HG02852 (cell line): ENCODE results near the gene STAT5B.
A peak's percentile ranks its signal among the peaks of the same experiment; 100 is the strongest.

ENCODE experiments used
- ATAC-seq: cut with Tn5 transposase; IDR thresholded peaks from one replicate; pipeline ENCODE4 v1.9.1; 2021; ENCODE audit warnings: mild to moderate bottlenecking, moderate library complexity; ENCODE audit not compliant: unreplicated experiment

STAT5B gene

DNA sequence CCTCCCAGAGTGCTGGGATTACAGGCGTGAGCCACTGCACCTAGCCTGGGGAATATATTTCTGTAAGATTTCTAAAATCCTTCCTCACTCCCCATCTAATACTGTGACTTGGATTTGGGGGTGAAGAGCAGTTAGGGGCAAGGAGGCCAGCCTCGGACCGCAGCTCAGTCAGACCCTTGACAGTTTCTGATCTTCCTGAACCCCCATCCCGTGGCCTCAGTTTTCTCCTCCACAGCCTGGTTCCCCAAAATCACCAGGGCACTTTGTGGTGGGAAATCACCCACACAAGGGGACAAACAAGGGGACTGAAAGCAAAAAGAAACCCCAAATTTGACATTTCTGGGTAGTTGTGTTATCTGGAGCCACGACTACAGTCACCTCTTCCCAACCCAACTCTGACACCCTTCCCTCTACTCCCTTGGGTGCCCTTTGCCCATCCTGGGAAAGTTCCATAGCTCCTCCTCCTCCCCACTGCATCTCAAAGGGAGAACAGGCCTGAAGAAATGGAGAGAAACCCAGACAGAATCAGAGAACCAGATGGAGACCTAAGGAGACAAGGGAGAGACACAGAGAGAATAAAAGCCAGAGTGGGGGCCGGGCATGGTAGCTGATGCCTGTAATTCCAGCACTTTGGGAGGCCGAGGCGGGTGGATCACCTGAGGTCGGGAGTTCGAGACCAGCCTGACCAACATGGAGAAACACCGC is 9.3 kb upstream of the STAT5B start:
- ATAC-seq, result no peak

DNA sequence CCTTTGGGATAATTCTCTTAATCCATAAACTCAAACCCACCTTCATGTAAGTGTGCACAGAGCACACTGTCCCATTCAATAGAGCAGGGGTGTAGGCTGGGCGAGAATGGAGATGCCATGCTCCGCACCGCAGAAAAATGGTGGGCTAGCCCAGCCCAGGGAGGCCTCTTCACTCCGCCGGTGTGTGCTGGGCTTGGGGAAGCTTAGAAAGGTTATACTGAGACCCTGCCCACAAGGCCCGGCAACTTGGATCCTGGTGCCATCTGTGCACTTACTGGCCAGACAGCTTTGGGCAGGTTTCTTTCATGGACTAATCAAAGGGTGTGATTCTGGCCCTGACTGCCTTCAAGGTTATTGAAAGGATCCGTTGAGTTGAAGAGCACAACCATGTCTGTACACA is 8.4 kb upstream of the STAT5B start:
- ATAC-seq, result no peak

DNA sequence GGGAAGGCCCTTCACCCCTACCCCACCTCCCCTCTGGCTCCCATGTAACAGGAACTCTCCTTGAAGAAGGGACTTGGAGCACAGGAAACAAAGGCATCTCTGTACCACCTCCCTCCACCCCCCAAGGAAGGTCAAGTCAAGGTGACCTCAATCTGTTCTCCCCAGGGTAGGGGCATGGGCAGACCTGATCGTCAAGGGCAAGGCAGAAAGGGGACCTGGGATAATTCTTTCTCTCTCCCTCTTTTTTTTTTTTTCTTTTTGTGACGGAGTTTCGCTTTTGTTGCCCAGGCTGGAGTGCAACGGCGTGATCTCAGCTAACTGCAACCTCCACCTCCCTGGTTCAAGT is 7.8 kb upstream of the STAT5B start:
- ATAC-seq, result no peak

DNA sequence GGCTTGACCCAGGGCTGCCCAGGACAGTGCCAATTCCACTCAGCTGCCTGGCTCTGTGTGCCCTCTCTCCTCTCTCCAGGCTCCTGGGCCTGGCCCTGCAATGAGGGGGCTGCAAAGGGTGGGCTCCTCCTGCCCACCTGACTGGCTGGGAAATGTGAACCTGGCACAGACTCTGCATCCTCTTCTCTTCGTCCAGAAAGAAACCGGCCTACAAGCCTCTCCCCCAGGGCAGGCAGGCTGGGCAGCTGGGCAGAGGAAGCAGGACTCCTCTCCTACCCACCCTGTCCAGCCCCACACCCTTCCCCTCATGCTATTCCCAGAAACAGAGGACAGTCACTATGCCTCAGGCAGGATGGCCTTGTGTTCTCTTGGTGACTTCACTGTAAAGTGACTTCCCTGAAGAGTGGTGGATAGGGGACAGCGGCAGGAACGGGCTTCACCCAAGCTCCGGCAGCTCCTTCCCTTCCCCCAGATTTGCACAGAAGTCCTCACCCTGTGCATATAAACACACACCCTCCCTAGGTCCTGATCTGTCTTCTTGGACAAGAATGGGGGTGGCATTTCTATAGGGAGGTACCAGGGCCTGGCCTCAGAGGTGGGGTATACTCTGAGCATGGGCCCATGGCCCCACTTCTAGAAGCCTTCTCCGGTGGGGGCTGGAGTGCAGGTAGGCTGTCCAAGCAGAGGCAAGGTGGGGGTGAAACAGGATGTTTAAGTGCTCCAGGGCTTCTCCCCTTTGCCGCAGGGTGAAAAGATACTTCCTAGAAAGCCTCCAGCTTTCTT is 7.2 kb upstream of the STAT5B start:
- ATAC-seq, result no peak

DNA sequence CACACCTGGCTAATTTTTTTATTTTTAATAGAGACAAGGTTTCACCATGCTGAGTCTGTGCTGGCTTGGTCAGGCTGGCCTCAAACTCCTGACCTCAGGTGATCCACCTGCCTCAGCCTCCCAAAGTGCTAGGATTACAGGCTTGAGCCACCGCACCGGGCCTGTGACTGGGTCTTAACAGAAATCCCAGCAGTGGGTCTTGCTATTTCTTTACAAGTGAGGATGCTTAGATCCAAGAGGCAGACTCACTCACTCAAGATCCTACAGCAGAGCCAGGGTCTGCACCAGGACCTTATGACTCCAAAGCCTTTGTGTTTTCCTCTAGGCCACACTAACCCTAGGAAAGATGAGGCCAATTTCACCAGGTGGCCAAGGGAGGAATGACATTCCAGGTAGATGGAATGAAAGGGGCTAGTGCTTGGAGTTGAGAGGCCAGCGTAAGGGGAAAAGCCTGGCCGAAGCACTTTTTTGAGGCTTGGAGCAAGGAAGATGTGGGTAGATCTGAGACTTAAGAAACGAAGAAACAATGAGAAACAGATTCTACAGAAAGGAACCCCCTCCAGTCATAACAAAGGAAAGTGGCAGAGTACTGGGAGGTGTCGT is 6.4 kb upstream of the STAT5B start:
- no peak for ATAC-seq

DNA sequence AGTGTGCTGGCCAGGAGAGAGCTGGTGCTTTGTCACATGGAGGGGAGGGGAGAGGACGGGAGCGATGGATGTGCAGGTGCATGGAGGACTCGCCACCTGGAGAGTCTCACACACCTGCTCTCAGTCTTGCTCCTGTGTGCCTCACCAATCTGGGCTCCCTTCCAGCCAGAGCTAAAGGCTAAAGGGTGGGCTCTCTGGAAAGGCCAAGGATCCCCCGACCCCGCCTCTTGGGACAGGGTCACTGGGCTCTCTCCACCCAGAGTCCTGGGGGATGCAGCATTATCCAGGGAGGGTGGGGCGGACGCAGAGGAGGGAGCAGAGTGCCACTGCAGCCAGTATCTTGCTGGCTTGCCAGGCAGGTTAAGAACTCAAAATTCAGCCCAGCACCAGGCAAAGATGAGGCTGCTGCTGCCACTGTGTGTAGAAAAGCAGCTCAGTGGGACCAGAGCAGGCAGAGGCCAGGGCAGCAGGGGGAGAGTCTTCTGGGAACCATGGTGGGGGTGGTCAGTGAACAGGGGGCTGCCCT is 5.4 kb upstream of the STAT5B start:
- ATAC-seq, result no peak

DNA sequence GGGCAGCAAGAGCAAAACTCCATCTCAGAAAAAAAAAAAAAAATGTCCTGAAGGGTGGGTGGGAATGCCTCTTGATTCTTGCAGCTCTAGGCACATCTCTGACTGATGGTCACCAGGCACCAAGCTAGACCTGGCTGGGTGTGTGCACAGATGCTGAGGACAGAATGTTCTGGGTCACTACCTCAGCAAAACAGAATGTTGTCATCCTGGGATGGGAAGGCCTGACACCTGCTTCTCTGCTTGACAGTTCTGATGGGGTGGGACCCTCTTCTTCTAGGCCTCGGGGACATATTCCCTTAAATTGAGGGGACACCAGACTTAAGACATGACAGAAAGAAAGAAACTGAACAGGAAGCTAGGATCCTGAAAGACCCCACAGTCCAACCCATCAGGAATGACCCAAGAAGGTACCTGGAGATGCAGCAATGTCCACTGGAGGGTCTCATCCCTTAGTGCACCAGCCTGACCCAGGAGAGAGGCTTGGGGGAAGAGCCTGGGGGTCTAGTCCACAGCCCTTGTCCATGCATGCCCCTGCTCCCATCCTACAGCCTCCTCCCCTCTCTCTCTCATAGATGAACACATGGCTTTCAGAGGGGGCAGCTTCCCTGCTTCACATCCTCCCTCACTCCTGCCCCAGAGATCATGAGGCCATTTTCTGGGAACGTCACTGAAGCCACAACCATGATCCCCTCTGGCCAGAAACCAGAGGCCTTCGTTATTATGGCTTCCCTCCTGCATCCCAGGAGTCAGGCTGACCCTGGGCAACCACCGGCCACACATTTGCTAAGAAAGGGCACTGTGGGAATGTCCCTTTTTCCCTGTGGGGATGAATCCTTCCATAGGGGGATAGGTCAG is 3.8 kb upstream of the STAT5B start:
- no peak for ATAC-seq

DNA sequence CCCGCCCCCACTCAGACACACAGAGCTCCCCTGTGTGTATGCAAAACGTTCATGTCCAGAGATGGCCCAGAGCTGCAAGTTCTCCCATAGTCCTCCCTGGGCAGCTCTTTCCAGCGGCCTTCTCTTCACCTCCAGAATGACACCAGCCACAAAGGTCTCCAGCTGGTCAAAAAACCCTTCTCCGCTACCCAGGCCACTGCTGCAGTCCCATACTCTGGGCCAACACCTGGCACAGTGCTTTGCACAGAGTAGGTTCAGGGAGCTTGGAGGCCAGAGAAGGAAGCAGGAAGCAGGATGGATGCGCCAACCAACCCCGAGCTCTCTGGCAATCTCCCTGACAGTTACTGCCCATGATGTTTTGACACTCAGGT is 1.1 kb upstream of the STAT5B start:
- no peak for ATAC-seq

DNA sequence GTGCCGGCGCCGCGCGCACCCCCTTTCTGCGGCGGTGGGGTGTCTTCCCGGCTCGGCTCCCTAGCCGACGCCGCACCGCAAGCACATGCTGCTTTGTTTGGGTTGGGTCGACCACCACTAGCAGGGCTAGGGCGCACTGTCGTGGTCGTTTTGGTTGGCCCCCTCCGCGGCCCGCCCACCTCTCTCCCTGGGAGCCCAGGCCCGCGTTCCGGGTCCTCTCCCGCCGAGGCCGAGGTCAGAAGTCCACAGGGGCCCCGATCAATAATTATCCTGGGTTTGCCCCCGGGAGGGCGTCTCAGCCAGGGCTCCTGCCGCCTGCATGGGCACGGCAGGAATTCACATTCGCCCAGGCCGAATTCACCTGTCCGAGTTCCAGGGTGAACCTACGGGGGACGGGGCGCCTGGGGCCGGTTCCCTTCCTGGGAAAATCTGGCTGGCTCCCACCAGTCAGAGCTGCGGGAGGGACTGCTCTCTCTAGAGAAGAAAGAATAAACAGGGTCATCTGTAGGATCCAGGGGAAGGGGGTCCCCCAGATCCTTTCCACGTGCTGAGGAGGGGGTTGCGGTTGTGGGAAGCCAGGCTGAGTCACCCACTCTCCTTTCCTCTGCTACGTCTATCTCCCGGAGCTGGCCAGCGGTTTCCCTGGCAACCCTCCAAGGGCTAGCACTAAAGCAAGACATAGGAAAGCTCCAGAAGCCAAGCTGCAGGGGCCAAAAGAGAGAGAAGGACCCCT is 584 bp upstream of the STAT5B start:
- no peak for ATAC-seq

DNA sequence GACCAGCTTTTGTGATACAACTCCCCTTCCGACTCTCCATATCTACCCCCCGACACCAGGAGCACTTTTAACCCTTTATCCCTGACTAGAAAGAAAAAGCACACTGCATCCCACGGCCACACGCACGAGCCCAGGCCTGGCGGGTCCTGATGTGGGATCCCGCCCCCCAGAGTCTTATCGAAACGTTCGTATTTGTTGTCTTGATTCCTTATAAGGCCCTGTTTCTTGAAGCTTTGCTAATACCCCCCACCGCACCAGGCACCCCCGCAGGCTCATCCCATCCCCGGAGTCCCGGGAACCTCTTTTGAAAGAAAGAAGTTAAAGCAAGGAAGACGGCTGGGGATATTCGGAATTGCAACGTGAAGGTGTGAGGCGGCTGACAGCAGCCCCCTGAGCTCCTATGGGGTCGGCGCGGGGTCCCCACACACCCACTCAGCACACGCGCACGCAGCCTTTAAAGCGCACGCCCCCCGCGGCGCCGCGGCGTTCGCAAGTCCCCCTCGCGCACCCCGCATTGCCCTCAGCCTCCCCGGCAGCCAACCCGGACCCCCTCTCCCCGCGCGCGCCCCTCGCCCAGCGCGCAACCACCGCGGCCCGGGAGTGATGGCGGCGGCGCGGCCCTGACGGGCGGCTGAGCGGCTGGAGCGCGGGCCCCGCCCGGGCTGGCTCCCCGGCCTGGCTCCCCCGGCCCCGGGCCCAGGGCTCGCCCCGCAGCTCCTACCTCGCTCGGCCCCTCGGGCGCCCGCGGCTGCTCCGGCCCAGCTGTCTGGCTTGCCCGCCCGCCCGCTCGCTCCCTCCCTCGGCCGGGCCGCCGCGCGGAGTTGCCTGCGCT is 448 bp downstream of the STAT5B start:
- ATAC-seq, result peak; percentile 45

DNA sequence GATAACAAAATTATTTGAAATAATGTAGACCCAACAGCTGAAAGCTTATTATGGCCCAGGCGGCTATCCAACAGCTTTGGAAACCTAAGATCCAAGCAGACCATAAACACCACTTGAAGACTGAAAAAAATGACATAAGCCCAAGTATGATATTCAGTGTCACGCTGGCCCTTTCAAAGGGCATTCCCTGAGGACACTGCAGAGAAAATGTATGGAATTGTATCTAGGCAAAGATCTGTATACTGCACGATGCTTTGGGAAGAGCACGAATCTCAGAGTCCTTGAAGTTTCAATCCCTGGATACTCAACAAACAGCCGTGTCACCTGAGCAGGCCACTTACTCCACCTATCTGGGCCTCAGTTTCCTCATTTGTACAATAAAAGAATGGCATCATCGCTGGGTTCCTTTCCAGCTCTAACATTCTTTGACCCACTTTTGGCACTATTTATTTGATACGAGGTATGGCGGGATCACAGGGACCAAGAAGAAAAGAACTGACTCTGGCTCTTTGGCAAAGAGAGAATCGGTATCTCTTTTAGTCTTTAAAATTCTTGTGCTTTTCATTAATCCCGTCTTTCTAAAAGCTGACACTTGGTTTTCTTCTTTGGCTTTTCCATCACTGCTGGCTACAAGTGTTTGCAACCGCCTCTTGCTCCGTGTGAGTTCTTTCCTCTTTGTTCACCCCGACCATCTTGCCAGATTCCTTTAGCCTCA is 1.2 kb downstream of the STAT5B start:
- no peak for ATAC-seq

DNA sequence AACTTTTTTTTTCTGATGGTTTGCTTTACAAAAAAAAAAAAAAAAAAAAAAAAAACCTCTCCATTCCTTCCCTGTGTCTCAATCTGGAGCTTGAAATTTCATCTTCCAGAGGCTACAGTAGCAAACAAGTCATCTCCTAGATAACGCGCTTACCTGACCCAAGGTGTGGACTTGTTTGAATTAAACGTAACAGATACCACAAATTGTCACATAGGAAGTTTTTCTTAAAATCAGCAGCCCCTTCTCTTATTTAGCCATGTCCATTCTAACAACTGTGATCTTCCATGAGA is 2.0 kb downstream of the STAT5B start:
- no peak for ATAC-seq

DNA sequence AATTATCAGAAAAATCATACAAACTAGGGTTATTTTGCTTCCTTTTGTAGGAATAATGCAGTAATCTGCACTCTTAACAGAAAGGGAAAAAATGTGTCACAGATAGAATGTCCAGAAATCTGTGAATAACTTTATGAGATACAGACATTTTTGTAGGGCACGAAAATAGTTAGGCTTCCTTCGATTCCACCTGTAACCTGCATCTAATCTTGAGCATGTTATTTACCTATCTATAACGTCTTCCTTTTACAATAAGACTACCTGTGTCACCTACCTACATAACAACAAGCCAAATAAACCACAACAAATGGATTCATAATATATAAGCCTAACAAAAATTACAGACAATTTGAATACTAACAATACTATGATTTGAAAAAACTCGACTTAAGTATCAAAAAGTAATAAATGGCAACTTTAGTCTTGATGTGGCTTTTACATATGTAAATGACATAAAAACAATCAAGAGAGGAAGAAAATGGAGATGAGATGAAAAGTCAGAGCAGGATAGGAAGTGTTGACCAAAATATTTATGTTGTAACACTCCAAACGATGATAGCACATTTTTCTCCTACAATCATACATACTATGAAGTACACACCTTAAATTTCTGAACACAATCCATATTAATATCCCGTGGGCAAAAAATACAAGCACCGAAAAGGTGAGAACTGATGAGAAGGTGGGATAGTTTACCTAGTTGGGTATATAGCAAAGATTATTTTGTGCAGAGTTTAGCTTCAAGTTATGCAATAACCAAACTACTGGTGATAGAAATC is 2.5 kb downstream of the STAT5B start:
- ATAC-seq, result no peak

DNA sequence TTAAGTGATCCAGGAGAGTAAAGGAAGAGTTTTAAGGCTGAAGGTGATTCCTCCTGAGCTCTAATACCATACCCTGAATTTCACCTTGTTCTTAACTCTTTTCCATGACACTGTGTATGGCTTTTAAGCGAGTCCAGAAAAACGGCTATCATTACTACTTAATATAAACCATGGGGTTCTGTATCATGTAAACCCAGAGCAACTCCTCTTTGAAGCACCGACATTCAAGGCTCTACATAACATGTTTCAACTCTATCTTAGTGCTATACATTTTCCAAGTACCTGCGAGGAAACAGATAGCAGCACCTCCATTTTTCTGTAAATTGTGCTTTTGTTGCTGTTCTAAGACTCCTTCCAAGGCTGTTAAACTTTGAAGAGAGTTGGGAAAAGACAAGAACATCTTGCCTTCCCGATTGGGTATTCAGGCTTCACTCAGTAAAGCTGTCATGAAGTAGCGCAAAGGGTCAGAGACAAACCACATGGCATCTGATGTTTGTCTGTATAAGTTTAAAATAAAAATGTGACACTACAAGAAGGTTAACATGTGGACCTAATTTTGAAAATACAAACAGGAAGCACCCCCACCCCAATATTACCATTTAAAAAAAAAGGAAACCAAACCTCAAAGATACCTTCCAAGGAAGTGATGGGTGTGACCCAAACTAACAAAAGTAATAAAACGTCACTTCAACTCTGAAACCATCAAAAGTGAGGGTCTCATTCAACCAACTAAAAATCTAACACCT is 3.9 kb downstream of the STAT5B start:
- no peak for ATAC-seq

DNA sequence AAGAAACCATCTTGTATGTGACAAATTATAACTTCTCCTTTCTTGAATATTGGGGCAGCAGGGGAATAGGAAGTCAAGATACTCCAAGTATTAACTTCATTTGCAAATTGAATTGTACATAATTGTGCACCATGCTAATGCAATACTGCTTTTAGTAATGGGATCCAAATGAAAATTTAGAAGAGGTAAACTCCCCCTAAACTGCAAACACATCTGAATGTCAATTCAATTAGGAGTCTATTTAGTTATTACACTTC is 4.5 kb downstream of the STAT5B start:
- ATAC-seq, result no peak

DNA sequence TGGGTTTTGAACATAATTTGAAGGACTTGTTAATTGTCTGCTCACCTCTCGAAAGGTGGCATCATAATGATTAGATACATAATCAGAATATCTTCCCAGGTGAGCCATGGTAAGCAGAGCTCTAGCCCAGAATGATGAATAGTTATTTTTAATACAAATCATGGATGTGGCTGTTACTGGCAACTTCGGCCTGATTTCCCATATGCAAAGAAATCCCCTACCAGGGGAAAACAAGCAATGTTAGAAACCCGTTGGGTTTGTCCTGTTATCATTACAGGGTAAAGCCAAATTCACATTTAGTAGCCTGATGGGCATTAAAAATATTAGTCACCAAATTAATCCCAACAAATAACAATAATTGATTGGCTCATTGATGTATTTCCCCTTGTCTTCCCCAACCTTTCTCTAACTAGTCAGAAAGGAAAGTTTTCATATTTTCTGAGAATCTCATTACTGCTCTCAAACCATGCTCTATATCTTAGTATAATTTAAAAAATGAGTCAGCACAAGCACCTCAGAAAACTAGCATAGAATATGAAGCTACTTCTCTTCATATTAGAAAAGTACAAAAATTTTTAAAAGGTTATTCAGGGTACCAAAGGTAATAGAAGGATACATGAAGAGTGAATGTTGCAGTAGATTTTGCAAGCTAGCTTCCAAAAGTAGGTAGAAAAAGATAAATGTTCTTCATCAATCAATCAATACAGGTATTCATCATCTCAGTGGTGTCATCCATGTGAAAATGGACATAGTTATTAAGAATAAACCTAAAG is 5.0 kb downstream of the STAT5B start:
- ATAC-seq, result no peak

DNA sequence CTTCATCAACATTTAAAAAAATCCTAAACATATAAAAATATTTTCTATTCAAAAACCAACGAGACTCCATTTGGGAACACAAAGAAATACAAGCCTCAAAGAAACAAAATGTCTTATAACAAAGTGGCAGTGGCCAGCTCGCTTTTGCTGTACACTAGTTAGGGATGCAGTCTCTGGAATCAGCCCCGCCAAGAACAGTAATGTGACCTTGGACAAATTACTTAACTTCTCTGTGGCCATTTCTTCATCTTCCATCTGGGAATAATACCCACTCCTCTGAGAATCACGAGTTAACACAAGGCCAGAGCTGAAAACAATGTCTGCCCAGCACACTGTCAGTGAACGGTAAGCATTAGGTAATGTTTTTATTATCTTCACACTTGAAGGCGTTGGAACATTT is 5.6 kb downstream of the STAT5B start:
- ATAC-seq, result no peak
